Measurements from ENCODE around the gene GPR108.
"Not testable (repeated sequence)": the region's sequence is repeated elsewhere in the genome, so short reads cannot be mapped to it uniquely, and the experiment has no call there.

Gene GPR108

DNA sequence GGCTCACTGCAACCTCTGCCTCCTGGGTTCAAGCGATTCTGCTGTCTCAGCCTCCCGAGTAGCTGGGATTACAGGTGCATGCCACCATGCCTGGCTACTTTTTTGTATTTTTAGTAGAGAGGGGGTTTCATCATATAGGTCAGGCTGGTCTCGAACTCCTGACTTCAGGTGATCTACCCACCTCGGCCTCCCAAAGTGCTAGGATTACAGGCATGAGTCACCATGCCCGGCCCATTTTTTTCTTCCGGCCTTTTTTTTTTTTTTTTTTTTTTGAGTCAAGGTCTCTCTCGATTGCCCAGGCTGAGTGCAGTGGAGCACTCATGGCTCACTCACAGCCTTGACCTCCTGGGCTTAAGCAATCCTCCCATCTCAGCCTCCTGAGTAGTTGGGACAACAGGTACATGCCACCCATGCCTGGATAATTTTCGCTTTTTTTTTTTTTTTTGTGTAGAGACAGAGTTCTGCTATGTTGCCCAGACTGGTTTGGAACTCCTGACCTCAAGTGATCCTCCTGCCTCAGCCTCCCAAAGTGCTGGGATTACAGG lies 24.9 kb upstream of the GPR108 start:
- peak in 2 of 10 donors; percentile 17 to 52 for DNase-seq
- intact Hi-C loops (cut with DNase I) = not testable (repeated sequence)

- intact Hi-C loops (cut with DNase I) = no loop called here
- peak in 2 of 10 donors; percentile 6 to 41 for DNase-seq
These were observed 23.8 kb upstream of the GPR108 start for GRCh38 chr19:6761053-6761676.

DNA sequence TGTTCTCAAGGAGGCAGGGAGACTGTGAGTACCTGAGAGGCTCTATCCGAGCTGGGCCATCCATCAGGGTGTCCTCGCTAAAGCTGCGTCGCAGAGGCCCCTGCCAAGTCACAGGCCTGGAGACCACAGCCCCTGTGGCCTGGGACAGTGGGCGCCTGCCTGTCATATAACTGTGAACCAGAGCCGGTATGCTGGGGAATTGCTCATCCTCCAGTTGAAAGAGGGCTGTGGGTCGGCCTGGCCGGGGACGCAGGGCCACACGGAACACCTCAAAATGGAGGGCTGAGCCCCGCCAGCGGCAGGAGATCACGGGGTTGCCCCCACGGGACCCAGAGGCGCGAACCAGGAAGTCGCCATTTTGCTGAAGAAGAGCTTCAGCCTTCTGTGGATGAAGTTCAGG lies 23.2 kb upstream of the GPR108 start:
- intact Hi-C loops (cut with DNase I) = no loop called here
- peak in 2 of 10 donors; percentile 34 to 78 for DNase-seq

GRCh38 chr19:6754653-6755463 lies 17.5 kb upstream of the GPR108 start:
- intact Hi-C loops (cut with DNase I) = no loop called here

DNA sequence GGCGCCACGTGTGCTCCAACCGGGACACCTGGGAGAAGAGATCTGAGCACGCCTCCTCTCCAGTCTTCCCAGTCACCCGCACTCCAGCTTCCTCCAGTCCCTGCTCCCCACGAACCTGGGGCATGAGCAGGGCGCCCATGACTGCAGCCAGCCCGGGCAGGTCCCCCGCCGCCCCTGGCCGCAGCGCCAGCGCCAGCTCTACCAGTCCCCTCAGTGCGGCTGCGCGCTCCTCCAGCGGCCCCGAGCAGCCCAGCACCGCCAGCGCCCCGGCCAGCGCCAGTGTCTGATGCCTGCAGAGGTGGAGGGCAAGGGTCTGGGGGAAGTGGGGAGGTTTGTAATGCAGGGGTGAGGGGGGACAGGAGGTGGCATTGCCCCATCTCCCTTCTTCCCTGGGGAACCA lies 16.8 kb upstream of the GPR108 start:
- DNase-seq = peak in 2 of 10 donors; percentile 57 to 71
- intact Hi-C loops (cut with DNase I) = no loop called here

More at GRCh38 chr19:6754653-6755463, 17.5 kb upstream of the GPR108 start:
- peak in 2 of 10 donors; percentile 24 to 57 for DNase-seq

- peak in 3 of 10 donors; percentile 21 to 81 (median 80) for DNase-seq
- intact Hi-C loops (cut with DNase I) = no loop called here
These were observed 16.0 kb upstream of the GPR108 start for GRCh38 chr19:6753178-6754031.

GRCh38 chr19:6752256-6753177 lies 15.1 kb upstream of the GPR108 start:
- DNase-seq = peak in 2 of 10 donors; percentile 74 to 81

GRCh38 chr19:6751189-6751588 lies 13.8 kb upstream of the GPR108 start:
- peak in 2 of 10 donors; percentile 34 to 55 for DNase-seq
- intact Hi-C loops (cut with DNase I) = no loop called here

More at GRCh38 chr19:6752256-6753177, 15.1 kb upstream of the GPR108 start:
- intact Hi-C loops (cut with DNase I) = no loop called here

DNA sequence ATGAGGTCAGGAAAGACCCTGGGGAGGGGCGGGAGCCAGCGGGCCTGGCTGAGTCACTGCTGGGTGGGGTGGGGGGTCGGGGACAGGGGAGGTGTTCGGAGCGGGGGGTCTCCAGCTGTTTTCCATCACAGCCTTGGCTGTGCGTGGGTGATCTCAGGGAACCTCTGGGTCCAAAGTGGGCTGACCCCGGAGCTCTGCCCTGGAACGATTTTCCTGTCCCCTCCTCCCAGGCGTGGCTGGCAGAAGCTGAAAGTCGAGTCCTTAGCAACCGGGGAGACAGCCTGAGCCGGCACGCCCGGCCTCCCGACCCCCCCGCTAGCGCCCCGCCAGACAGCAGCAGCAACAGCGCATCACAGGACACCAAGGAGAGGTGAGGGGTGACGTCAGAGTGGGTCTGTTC lies 12.7 kb upstream of the GPR108 start:
- intact Hi-C loops (cut with DNase I) = no loop called here
- DNase-seq = no peak

DNA sequence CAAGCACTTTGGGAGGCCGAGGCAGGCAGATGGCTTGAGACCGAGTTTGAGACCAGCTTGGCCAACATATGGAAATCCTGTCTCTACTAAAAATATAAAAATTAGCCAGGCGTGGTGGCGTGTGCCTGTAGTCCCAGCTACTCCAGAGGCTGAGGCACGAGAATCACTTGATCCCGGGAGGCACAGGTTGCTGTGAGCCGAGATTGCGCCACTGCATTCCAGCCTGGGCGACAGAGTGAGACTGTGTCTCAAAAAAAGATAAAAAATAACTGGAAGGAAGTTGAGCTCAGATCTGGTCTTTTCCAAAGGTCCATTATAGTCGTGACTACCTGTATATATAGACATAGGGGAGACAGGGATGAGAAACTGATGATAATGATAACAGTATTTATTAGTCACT lies 11.2 kb upstream of the GPR108 start:
- intact Hi-C loops (cut with DNase I) = not testable (repeated sequence)
- peak in 2 of 10 donors; percentile 4 to 5 for DNase-seq

DNA sequence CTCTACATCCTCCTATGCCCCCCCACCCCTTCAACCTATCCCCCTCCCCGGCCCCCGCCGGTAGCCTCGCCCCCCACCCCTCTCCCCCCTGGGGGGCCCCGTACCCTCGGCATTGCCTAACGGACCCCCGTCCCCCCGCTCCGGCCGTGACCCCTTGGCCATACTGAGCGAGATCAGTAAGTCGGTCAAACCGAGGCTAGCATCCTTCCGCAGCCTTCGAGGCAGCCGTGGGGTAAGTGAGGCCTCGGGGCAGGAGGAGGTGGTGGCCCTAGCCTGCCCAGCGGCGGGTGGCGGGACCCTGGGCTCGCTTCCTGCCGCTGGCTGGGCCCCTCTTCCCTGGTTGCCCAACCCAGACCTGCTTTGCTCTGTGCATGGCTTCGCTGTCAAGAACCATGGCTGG lies 8.6 kb upstream of the GPR108 start:
- DNase-seq = peak in 1 of 10 donors; percentile 57
- intact Hi-C loops (cut with DNase I) = no loop called here

DNA sequence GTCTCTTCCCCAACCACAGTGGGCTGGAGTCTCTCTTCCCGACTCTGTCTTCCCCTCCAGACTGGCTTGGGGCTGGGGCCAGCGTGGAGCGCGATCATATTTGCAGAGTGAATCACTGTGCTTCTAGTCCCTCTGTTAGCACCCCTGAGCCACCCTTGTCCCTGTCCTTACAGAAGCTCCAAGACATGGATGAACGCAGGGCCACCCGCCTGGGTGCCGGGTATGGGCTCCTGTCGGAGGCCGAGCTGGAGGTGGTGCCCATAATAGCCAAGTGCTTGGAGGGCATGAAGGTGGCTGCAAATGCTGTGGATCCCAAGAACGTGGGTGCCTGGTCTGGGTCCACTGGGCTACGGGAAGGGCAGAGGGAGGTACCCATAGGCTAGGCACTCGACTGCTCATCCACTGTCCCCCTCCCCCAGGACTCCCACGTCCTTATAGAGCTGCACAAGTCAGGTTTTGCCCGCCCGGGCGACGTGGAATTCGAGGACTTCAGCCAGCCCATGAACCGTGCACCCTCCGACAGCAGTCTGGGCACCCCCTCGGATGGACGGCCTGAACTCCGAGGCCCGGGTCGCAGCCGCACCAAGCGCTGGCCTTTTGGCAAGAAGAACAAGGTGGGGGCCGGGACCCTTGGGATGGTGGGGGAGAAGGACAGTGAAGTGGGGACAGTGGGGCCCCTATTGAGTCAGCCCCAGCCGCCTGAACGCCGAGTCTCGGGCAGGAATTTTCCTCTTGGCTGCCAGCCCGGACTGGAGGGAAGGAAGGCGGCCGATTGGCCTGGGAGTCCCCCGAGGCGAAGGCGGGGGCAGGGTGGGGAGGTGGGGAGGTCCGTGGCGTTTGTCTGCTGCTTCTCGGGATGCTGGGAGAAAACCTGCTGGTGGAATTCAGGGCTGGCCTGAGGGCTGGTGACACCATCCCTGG lies 7.3 kb upstream of the GPR108 start:
- DNase-seq = peak; percentile 41 to 92 (median 64)
- intact Hi-C loops (cut with DNase I) = no loop called here

GRCh38 chr19:6743714-6744380 lies 6.5 kb upstream of the GPR108 start:
- intact Hi-C loops (cut with DNase I) = no loop called here
- peak in 1 of 10 donors; percentile 1 for DNase-seq

GRCh38 chr19:6743066-6743465 lies 5.7 kb upstream of the GPR108 start:
- DNase-seq = peak in 2 of 10 donors; percentile 16 to 55
- intact Hi-C loops (cut with DNase I) = no loop called here

- DNase-seq = peak in 2 of 10 donors; percentile 66 to 86
- intact Hi-C loops (cut with DNase I) = no loop called here
These were observed 3.4 kb upstream of the GPR108 start for GRCh38 chr19:6740589-6741343.

DNA sequence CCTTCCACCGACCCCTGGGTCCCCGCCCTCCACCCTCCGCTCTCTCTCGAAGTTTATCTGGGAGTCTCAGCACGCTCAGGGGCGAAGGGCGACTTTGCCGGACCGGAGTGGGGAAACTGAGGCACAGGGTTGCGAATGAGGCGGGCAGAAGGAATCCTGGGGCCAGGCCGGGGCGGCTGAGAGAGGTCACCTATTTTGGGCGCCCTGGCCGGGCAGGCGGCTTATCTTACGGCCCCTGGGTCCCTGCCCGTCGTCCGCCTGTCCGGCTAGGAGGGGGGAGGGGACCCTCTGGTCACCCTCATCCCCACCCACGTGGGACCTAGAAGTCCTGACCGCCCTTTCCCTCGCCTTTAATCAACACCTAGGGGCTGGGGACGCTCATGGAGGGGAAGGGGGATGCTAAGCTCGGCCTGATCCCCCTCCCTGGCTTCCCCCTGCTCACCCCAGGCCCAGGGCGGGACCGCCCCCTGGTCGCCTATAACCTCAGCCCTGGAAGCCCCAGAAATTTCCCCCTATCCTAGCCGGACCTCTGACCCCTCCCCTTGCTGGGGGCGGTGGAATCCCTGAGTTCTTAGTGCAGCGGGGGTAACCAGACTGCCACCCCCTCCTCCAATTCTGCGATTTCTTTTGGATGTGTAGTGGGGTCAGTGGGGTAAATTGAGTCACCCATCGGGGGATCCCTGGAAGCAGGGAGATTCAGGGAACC lies 2.7 kb upstream of the GPR108 start:
- intact Hi-C loops (cut with DNase I) = loop anchor here (5.0 kb wide), 1 partner anchor 213 kb away; no protein-coding TSS in a partner anchor
- DNase-seq = peak in 1 of 10 donors; percentile 61

Measured in posterior cingulate gyrus (tissue), 11 donors.